GM19372 (cell line): Measurements from ENCODE around the gene REPS1.
"Not testable (repeated sequence)": the region's sequence is repeated elsewhere in the genome, so short reads cannot be mapped to it uniquely, and the experiment has no call there.

Experiments
- ATAC-seq: cut with Tn5 transposase; IDR thresholded peaks from one replicate; pipeline ENCODE4 v1.9.1; 2021; ENCODE audit warnings: mild to moderate bottlenecking, low read depth, moderate library complexity; ENCODE audit not compliant: unreplicated experiment

The REPS1 gene

GRCh38 chr6:139006477-139006876 is 18.4 kb upstream of the REPS1 start:
- ATAC-seq, result no peak

GRCh38 chr6:139003751-139004150 is 15.7 kb upstream of the REPS1 start:
- ATAC-seq, result no peak

GRCh38 chr6:138999949-139000725 is 12.1 kb upstream of the REPS1 start:
- no peak for ATAC-seq

GRCh38 chr6:138997136-138997535 is 9.1 kb upstream of the REPS1 start:
- no peak for ATAC-seq

- no peak for ATAC-seq
These were observed 8.5 kb upstream of the REPS1 start for GRCh38 chr6:138996524-138996923.

GRCh38 chr6:138993410-138993809 is 5.4 kb upstream of the REPS1 start:
- not testable (repeated sequence) for ATAC-seq

GRCh38 chr6:138992965-138993364 is 4.9 kb upstream of the REPS1 start:
- ATAC-seq, result not testable (repeated sequence)

GRCh38 chr6:138991206-138991605 is 3.2 kb upstream of the REPS1 start:
- no peak for ATAC-seq

GRCh38 chr6:138989098-138989983 is 1.3 kb upstream of the REPS1 start:
- no peak for ATAC-seq

GRCh38 chr6:138988469-138988834 is 399 bp upstream of the REPS1 start:
- peak; percentile 11 for ATAC-seq

GRCh38 chr6:138987080-138987642 is 892 bp downstream of the REPS1 start:
- ATAC-seq, result no peak

- no peak for ATAC-seq
These were observed 1.5 kb downstream of the REPS1 start for GRCh38 chr6:138986578-138986977.

- no peak for ATAC-seq
These were observed 6.6 kb downstream of the REPS1 start for GRCh38 chr6:138981416-138981815.

GRCh38 chr6:138979813-138980668 is 8.0 kb downstream of the REPS1 start:
- no peak for ATAC-seq

- no peak for ATAC-seq
These were observed 8.7 kb downstream of the REPS1 start for GRCh38 chr6:138979365-138979764.

- no peak for ATAC-seq
These were observed 9.8 kb downstream of the REPS1 start for GRCh38 chr6:138978229-138978628.

GRCh38 chr6:138977646-138978167 is 10.3 kb downstream of the REPS1 start:
- no peak for ATAC-seq

GRCh38 chr6:138977242-138977641 is 10.8 kb downstream of the REPS1 start:
- ATAC-seq, result no peak

GRCh38 chr6:138975815-138976214 is 12.2 kb downstream of the REPS1 start:
- ATAC-seq, result no peak

GRCh38 chr6:138973466-138974153 is 14.4 kb downstream of the REPS1 start:
- ATAC-seq, result no peak
